HG02852 (cell line): ENCODE measurements around the gene TEX48.

Source experiments
- ATAC-seq: cut with Tn5 transposase; IDR thresholded peaks from one replicate; pipeline ENCODE4 v1.9.1; 2021; ENCODE audit warnings: mild to moderate bottlenecking, moderate library complexity; ENCODE audit not compliant: unreplicated experiment

Gene TEX48

DNA sequence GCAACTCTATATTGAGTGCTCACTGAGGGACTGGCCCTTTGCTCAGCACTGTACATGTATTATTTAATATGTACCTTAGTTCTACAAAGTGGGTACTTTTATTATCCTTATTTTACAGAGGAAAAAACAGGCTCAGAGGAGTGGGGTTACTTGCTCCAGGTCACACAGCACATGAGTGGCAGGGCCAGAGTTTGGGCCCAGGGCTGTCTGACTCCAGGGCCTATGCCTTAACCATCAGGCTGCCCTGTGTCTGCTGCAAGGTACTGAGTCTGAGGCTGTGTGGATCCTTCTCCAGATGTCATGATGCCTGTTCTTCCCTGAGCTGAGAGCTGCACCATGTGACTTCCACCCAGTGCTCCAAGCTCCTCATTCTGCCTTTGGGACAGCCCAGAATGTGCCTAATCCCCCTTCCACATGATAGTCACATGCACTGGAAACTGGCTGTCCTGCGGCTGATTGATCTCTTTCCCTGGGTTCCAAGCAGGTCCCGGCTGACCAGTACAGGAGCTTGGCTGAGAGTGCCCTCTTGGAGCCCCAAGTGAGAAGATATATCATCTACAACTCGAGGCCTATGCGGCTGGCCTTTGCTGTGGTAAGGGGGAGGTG, 55.5 kb downstream of the TEX48 start:
- ATAC-seq: no peak

DNA sequence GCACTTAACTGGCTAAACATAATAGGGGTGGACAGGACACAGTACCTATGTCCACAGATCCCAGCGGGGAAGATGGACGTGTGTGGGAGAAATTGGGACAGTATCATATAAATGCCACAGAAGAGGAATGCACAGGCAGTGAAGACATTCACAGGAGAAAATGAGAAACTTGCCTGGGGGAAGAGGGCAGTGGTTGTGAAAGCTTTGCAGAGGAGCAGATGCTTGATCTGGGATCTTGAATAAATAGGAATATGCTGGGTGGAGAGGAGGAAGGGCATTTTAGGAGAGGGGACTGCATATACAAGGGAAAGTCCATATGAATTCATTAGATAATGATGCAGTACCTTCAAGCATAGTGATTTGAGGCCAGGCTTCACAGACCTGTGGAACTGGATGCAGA, 57.3 kb downstream of the TEX48 start:
- no peak for ATAC-seq

DNA sequence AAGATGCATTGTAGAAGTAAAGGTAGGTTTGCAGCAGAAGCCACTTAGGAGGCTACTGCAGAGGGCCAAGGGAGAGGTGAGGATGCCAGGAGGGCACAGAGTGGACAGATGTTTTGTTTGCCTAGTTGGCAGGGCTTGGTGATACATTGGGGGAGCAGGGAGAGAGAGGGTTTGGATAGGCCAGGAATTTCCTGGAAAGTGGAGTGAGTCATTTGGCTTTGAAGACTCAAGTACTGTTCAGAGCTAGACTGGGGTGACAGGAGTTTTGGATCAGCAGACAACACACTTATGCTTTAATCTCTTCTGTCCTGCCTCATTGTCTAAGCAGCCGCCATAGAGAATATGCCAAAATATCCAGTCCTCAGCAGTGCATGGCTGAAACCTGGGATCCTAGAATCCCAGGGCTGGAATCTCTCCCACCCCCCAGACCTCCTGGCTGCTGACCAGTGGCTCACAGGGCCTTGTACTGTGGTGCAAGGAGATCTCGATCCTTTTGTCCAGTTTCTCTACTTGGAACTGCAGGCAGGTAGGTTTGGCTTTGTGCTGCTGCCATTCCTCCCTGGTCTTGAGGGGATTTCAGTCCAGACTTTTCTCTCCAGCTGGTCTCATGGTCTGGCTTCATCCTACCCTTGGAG, 59.9 kb downstream of the TEX48 start:
- ATAC-seq: no peak

DNA sequence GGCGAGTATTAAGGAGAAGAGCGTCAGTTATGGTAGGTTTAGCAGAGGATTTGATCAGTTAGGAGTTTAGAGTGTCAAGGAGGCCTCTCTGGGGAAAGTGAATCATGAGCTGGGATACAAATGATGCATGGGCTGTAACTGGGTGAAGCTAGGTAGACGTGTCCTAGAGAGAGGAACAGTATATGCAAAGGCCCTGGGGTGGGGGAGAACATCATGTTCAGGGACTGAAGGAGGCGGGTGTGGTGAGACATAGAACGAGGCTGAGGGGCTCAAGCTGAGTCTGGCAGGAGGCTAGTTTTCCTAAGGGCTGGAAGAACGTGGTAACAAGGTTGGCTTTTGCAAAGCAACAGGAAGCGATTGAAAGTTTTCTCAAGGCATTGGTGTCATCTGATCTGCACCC, 60.4 kb downstream of the TEX48 start:
- ATAC-seq: no peak

DNA sequence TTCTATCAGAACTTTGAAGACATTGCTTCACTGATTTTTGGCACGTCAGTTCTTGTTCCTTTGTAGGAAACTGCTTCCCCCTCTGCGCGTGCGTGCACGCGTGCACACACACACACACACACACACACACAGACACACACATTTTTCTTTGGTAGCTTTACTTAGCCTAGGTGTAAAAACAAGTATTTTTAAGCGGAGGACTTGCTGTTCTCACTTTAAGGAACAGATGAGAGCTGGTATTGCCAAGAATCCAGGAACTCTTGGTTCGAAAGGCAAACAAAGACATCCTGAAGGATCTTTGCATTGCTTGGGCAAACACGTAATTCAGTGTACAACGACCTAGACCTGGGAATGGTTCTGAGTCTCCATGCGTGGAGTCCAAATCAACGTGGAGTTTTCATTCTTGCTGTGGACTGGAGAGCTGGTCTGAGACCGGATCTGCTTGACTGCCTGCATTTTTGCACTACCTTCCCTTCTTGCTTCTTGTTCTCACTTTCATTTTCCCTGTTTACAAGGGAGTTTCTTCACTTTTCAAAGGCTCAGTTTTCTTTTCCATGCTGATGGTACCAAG, 62.7 kb downstream of the TEX48 start:
- peak; percentile 58 for ATAC-seq

DNA sequence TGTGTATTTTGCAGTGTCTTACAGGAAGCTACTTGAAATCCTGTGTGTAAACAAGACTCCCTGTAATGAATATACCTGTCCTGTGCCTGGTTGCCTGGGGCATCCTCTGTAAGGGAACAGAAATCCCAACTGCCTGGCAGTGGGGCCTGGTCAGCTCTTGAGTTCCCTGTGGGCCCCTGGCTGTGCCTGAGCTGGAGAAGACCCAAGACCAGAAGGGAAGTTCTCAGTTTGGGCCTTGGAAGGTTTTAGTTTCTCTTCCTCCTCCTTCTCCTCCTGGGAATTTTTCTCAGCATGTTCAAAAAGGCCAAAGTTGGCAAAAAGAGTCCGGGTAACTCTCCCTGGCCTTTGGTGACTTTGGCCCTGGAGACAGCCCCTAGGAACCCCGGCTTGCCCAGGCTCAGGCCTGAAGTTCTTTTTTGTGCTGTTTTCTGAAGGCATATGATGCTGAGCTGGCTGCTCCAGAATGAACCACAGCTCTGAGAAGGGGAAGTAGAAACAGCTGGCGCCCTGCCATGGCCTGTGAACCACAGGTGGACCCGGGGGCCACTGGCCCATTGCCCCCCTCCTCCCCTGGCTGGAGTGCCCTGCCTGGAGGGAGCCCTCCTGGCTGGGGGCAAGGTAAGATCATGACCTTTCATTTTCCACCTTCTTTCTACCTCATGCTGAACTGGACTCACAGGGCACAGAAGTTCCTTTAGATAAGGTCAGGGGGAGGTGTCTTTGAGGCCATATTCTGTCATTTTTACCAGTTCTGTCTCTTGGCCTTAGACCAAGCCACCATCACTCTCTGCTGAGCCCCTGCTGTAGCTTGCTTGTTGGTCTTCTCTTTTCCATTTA, 65.1 kb downstream of the TEX48 start:
- ATAC-seq: peak; percentile 60
